Coronary artery (tissue), 2 donors: ENCODE measurements around the gene TNFRSF1B.

Source experiments
- DNase-seq: peaks from one replicate; pipeline ENCODE4 v3.0.0-alpha.2; 2017; ENCODE audit warnings: low spot score
- H3K27ac ChIP-seq, 2 donors: fragments of 200-600 bp; sonication (generic); one replicate each; pipeline ENCODE4 v1.5.1; 2016 to 2019
- H3K4me3 ChIP-seq: fragments of 200-600 bp; sonication (generic); 2 replicates; pipeline ENCODE4 v1.5.1; 2016; ENCODE audit warnings: mild to moderate bottlenecking, moderate library complexity
- TF ChIP-seq, protein P1 (sequence below): fragments of 200-600 bp; sonication (generic); IDR thresholded peaks from one replicate; pipeline ENCODE4 v1.5.1; 2019; ENCODE audit warnings: antibody characterized with exemption

TNFRSF1B gene

DNA sequence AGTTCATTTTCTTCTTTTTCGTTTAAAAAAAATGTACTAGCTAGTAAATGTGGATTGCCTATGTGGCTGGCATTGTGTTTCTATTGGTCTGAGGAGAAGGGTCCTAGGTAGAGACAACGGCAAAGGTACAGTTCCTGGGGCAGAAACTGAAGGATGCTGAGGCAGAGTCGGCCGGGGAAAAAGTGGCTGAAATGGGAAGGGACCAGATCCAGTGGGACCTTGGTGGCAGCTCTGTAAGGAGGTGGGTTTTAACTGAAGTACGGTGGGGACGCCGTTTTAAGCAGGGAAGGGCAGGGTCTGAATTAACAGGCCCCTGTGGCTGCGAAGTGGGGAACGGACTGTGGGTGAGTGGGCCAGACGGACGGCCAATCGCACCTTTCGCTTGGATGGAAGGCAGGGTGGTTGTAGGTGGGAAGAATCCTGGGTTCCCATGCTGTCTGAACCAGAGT is 62.6 kb downstream of the TNFRSF1B start:
- no peak for DNase-seq
- peak overlapping the region in 1 of 2 donors; percentile 86 for H3K27ac ChIP-seq
- peak overlapping the region; percentile 90 for H3K4me3 ChIP-seq
- TF ChIP-seq, protein P1, sequence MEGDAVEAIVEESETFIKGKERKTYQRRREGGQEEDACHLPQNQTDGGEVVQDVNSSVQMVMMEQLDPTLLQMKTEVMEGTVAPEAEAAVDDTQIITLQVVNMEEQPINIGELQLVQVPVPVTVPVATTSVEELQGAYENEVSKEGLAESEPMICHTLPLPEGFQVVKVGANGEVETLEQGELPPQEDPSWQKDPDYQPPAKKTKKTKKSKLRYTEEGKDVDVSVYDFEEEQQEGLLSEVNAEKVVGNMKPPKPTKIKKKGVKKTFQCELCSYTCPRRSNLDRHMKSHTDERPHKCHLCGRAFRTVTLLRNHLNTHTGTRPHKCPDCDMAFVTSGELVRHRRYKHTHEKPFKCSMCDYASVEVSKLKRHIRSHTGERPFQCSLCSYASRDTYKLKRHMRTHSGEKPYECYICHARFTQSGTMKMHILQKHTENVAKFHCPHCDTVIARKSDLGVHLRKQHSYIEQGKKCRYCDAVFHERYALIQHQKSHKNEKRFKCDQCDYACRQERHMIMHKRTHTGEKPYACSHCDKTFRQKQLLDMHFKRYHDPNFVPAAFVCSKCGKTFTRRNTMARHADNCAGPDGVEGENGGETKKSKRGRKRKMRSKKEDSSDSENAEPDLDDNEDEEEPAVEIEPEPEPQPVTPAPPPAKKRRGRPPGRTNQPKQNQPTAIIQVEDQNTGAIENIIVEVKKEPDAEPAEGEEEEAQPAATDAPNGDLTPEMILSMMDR, result no peak

GRCh38 chr1:12229835-12230548 is 63.2 kb downstream of the TNFRSF1B start, which contains the start of gene VPS13D:
VPS13D (plus strand) TSS chr1:12230030; CDS start chr1:12234267, 4,237 bp downstream.
- DNase-seq, result peak; percentile 83
- H3K4me3 ChIP-seq, result peak within 1 kb of the TSS; percentile 90
- TF ChIP-seq, protein P1, result peak; percentile 90

GRCh38 chr1:12230549-12231275 is 63.9 kb downstream of the TNFRSF1B start:
- Histone ChIP-seq H3K4me3 (peak overlapping the region; percentile 90), H3K27ac (peak overlapping the region; percentile 86 to 92)
- peak; percentile 82 for DNase-seq
- TF ChIP-seq, protein P1, result no peak

More at GRCh38 chr1:12229835-12230548, 63.2 kb downstream of the TNFRSF1B start, which contains the start of gene VPS13D:
- peak within 1 kb of the TSS; percentile 86 to 92 for H3K27ac ChIP-seq

DNA sequence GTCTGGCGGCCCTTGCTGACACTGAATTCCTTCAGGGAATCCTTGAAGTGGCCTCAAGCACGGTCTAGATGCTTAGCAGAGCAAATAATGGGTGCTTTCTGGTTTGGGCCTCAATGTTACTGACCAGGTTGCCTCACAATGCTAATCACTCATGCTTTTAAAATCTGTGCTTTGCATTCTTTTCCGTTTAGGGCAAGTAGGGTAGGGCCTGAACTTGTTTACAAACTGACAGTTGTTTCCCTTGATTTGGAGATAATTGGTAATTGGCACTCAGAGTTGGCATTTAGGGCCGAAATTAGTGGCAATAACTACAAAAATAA is 64.4 kb downstream of the TNFRSF1B start:
- TF ChIP-seq, protein P1, result no peak
- peak overlapping the region; percentile 86 to 92 for H3K27ac ChIP-seq
- H3K4me3 ChIP-seq, result peak overlapping the region; percentile 90

DNA sequence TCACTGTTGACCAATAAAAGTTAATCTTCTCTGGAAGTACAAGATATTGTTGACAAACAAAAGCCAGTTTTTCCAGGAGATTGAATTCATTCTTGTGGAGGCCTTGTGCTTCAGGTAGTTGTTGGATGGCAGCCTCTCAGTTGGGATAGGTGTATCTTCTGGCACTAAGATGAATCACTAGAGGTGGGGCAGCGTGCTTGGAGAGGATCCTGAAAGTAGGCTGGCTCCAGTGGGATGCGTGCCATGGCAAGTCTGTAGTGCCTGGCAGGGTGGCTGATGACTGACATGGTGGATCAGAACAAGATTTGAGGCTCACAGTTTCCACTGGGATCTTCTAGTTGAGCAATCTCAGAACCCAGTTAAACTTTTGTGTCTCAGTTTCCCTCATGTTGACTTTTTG is 65.4 kb downstream of the TNFRSF1B start:
- H3K4me3 ChIP-seq, result no peak overlapping the region
- TF ChIP-seq, protein P1, result no peak
- no peak overlapping the region for H3K27ac ChIP-seq
- no peak for DNase-seq

More for the DNA sequence above, 64.4 kb downstream of the TNFRSF1B start:
- DNase-seq, result no peak

GRCh38 chr1:12244078-12244477 is 77.3 kb downstream of the TNFRSF1B start:
- TF ChIP-seq, protein P1, result no peak
- no peak for DNase-seq
- H3K4me3 ChIP-seq, result no peak overlapping the region
- no peak overlapping the region for H3K27ac ChIP-seq
